NAMALWA (cell line): Measurements from ENCODE around the gene UNC93B1.

Source experiments
- DNase-seq: peaks from one replicate; pipeline ENCODE4 v3.0.0-alpha.2; 2015; ENCODE audit warnings: low spot score

UNC93B1 gene

DNA sequence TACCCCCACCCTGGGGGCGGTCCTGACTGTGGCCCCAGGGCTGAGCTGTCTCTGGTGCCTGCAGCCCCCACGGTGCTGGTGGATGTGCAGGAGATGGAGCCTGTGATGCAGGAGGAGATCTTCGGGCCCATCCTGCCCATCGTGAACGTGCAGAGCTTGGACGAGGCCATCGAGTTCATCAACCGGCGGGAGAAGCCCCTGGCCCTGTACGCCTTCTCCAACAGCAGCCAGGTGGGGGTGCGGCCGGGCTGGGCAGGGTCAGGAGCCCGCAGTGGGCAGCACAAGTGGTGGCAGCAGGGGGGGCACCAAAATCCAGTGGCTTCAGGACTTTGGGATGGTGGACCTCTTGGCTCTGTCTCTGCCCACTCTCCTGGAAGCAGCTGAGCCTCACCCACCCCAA lies 18.6 kb upstream of the UNC93B1 start:
- DNase-seq: no peak

DNA sequence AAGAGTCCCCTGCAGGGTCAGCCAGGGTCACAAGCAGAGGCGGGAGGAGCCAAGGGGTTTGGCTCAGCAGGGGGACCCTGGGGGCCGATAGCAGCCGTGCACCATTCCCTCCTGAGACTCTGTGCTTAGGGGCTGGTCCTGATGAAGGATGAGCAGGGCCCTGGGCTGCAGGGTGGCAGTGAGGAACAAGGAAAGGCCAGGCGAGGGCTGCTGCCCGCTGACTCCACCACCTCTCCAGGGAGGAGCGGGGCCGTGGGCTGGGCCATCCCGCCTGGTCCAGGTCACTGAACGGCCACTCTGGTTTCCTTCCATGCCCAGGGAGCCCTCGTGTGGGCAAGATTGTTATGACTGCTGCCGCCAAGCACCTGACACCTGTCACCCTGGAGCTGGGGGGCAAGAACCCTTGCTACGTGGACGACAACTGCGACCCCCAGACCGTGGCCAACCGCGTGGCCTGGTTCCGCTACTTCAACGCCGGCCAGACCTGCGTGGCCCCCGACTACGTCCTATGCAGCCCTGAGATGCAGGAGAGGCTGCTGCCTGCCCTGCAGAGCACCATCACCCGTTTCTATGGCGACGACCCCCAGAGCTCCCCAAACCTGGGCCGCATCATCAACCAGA lies 17.4 kb upstream of the UNC93B1 start:
- DNase-seq: no peak

DNA sequence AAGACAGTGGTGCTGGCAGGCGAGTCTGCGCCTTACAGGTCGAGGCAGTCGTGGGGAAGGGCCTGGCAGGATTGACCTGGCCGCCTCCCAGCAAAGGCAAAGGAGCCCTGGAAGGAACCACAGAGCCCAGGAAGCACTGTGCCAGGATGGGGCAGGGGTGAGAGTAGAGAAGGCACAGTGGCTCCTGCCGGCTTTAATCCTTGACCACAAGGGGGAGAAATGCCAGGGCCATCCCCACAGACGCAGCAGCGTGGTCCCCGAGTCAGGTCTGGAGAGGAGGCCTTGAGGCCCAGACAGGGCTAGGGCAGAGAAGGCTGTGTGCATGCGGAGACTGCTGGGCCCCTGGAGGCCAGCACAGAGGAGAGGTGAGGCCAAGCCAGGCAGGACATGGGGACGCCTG lies 16.7 kb upstream of the UNC93B1 start:
- DNase-seq: peak; percentile 43

DNA sequence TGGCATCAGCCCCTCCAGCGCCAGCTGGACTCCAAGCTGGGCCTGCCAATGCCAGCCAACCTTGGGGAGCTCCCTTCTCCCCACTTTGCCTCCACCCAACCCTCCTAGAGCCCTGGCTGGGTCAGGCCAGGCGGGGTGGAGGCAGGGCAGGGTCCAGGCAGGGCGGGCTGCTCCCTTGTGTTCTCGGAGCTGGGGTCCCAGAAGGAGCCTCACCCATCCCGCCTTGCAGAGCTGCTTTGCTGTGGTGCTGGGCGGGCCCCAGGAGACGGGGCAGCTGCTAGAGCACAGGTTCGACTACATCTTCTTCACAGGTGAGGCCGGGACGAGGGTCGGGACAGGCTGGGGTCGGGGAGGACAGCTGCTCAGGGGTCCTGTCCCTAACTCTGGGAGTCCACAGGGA lies 15.6 kb upstream of the UNC93B1 start:
- DNase-seq: no peak

DNA sequence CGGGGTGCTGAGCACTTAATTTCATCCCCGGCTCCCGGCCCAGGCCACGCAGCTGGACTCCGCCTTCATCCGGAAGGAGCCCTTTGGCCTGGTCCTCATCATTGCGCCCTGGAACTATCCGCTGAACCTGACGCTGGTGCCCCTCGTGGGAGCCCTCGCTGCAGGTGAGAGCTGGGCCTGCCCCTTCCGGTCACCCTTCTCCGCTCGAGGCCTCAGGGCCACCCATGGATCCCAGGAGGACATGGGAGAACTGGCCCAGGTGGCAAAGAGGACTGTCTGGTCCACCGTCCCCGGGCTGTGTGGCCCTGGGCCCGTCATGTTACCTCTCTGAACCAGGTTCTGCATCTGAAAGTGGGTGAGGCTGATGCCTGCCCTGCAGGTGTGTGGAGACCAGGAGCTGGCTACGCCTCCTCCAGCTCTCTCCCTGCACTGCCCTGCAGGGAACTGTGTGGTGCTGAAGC lies 14.9 kb upstream of the UNC93B1 start:
- DNase-seq: no peak

DNA sequence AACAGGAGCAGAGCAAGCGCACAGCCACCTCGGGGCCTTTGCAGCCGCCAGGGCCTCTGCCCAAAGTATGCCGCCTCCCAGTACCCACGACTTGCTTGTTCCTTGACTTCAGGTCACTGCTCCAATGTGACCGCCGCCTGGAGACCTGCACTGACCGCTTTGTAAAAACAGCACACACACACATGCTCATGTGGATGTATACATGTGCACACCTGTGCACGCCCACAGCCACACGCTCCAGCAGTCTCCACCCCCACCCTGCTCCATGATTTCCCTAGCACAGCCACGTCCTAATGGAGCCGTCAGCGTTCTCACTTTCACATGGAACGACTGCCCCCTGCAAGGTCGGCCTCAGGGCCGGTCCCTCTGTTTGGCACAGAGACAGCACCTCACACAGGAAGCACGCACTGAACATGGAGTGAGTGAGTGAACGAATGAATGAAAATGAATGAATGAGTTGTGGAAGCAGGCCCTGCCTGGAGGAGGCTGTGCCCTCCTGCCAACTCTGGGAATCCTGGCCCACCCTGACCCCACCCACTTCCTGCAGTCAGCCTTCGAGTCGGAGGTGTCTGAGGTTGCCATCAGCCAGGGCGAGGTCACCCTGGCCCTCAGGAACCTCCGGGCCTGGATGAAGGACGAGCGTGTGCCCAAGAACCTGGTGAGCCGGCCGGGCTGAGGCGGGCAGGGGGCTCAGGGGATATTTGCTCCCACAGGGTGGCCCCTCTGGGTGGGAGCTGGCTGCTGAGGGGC lies 14.3 kb upstream of the UNC93B1 start:
- no peak for DNase-seq

DNA sequence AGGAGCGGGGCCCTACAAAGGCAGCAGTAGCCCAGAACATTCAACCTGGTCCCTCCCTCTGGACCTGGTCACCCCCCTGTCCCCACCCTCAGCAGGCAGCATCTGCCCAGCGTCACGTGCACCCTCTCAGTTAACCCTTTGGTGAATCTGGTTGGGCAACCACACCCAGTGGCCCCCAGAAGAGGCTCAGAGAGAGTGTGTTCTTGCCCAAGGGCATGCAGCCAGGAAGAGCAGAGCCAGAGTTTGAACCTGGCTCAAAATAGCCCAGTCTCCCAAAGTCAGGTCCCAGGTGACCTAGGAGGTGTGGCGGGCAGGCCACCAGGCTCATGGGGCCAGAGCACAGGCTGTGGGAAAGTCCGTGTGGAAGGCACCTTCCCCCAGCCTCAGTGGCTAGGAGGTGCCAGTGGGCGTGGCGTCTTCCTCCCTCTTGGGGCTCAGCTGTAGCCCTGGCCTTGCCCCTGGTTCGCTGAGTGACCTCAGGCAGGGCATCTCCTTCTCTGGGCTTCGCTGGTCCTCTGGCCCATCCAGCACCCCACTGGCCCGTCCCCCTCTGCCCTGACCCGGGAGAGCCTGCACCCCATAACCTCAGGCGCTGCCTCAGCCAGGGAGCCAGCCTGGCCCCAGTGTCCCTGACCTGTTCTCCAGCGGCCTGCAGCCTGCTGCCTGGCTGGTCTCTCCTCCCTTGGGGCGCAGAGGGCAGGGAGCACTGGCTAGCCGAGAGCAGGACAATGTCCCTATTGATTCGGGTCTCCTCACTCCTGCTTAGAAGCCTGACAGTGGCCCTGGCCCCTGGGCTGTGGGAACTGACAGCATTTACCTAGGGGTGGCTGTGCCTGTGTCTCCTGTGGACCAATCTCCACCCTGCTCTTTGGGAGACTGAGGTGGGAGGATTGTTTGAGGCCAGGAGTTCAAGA lies 13.3 kb upstream of the UNC93B1 start:
- no peak for DNase-seq

DNA sequence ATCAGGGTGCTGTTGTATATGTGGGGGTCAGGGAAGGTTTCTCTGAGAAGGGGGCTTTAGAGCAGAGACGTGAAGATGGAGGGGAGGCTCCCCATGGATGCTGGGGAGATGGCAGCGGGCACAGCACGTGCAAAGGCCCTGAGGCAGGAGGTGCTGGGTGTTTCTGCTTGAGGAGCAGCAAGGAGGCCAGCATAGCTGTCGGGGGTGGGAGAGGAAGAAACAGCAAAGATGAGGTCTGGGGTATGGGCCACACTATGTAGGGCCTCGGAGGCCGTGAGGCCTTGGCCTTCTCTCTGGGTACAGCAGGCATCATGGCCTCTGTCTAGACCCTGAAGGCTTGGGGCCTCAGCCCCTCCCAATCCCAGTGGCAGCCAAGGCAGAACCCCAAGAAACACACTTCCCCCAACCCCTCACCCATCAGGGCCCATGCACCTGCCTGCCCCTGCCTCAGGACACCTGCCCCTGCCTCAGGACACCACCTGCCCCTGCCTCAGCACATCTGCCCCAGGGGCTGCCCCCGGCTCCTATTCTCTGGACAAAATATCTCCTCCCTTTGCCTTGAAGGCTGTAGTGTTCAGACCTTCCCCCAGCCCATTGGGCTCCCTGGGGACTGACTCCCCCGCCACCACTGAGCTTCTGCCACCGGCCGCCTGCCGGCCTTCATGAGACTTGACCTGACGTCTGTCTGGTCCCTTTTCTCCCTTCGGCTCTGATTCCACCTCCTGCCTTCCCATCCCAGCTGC lies 12.4 kb upstream of the UNC93B1 start:
- DNase-seq: peak; percentile 34

DNA sequence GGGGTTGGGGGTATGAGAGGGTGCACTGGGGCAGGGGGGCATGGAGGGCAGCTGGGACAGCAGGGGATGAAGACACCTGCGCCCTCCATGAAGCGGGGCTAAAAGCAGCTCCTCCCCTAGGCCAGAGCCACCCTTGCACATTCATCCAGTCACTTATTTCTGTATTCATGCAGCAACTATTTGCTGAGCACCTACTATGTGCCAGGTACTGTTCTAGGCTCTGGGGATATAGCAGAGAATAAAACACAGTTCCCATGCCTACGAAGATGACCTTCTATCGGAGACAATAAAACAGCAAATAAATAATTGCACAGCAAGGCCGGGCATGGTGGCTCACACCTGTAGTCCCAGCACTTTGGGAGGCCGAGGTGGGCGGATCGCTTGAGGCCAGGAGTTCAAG lies 11.6 kb upstream of the UNC93B1 start:
- DNase-seq: no peak

DNA sequence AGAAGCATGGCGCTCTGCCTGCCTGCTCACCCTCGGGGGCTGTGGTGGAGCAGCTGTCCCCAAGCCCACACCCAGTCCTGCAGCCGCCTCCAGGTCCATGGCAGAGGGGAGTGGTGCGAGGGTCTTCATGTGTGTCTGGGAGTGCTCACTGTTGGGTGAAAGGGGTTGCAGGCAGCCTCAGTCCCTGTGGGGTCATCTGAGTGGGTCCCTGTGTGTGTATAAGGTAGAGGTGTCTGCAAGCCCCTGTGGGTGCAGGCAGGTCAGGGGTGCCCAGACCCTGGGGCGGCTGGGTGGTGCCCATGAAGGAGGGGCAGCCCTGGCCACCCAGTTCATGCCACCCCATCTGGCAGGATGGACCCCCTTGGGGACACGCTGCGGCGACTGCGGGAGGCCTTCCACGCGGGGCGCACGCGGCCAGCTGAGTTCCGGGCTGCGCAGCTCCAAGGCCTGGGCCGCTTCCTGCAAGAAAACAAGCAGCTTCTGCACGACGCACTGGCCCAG lies 11.1 kb upstream of the UNC93B1 start:
- no peak for DNase-seq

DNA sequence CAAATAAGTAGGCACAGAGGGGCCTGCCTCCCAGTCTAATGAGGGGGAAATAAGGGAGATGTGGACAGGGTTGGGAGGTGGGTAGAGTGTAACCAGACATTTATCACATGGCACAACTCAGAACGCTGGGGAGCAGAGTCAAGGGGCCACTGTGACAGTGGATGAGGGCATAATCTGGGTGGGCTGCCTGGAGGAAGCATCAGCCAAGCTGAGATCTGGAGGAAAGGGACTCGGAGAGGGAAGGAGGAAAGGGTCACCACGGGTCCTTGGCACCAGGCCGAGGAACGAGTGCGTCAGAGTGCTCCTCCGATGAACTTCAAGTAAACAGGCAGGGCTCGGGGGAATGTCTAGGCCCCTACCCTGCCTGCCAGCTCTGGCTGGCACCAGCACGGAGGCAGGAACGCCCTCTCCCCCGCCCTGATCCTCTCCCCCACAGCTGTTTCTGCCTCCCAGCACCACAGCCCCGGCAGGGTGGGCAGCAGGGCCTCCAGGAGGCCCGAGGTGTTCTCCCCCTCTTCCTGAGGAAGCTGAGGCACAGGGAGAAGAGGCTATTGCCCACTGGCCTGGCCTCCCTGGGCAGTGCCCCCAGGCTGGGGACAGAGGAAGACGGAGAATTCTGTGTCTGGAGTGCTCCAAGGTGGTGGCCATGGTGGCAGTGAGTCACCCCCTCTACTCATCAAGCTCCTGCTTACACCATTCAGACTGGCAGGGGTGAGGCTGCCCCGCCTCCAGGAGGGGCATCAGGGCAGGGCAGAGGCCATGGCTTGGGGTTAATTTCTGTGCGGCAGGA lies 10.5 kb upstream of the UNC93B1 start:
- DNase-seq: no peak

DNA sequence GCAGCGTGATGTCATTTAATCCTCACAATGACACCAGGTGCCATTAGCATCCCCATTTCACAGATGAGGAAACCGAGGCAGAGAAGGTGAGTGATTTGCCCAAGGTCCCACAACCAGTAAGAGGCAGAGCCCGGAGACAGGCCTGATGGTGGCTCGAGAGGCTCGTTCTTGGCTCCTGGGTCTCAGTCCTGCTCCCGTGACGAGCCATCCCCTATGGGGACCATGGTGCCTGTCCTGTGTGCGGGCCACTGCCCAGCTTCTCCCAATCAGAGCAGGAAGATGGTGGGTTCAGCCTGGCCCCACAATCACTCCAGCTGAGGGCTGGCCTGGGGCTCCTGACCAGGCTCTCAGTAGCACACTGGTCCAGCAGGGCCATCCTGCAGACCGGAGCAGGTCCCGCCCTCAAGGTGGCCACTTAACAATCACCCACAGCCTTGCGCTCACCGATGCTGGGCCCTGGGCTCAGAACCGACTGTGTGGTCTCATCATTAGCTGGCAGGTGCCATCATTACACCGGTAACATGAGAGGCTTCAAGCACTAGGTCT lies 9.8 kb upstream of the UNC93B1 start:
- no peak for DNase-seq

DNA sequence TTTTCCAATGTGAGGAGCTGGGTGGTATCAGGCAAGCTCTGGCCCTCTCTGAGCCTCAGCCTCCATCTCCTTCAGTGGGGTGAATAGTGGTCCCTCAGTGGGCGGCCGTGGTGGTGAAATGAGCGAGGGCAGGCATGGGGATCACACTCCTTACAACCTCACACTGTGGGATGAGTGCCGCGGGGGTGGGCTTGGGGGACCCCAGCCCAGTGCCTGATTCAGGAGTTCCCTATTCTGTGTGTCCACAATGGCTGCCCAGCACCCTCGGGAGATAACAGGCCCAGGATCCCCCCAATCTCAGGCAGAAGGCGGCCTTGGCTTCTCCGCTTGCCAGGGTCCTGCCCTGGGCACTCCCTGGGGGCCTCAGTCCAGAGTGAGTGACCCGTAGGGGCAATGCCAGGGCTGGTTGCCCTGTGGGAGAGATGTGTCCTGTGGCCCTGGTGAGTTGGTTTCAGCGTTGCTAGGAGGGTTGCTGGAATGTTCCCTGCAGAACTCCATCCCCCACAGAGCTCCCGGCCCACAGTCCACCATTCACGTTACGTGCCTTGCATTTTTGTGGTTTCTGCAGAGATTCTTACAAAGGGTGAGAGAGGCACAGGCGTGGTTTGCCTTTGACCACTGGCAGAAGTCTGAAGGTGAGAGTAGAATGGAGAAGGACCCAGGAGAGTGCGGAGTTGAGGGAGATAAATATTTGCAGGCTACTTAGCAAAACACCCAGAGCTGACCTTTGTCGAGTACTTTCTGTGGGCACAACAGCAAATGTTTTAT lies 9.1 kb upstream of the UNC93B1 start:
- no peak for DNase-seq

DNA sequence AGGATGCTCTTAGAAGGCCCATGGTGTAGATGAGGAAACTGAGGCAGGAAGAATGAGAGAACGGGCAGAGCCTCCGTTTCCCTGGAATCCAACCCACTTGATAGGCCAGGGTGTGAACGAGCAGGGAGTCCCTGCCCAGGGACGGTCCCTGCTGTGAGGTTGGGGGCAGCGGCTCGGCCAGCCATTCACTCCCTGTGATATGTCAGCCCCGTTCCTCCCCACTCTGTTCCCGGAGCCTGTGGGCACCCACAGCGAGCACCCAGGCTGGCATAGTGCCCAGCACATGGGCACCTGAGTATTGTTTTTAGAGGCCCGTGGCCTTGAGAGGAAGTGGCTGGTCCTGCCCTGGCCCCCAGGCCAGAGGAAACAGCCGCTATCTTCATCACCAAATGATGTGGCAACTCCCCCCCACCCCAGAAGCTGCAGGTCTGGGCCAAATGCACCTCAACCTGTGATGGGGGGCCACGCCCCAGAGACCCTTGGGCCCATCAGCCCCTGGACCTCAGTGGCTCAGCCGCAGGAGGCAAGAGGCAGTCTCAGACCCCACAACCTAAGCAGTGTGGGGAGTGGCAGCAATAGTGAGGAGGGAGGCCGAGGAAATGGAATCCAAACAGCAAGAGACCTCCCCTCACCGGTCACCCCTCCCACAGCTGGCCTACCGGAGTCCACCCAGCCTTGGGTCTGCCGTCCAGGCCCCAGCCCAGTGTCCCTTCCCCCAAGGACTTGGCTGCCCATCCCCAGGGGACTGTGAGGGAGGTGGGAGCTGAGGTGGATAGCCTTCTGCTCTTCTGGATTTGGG lies 8.3 kb upstream of the UNC93B1 start:
- no peak for DNase-seq

DNA sequence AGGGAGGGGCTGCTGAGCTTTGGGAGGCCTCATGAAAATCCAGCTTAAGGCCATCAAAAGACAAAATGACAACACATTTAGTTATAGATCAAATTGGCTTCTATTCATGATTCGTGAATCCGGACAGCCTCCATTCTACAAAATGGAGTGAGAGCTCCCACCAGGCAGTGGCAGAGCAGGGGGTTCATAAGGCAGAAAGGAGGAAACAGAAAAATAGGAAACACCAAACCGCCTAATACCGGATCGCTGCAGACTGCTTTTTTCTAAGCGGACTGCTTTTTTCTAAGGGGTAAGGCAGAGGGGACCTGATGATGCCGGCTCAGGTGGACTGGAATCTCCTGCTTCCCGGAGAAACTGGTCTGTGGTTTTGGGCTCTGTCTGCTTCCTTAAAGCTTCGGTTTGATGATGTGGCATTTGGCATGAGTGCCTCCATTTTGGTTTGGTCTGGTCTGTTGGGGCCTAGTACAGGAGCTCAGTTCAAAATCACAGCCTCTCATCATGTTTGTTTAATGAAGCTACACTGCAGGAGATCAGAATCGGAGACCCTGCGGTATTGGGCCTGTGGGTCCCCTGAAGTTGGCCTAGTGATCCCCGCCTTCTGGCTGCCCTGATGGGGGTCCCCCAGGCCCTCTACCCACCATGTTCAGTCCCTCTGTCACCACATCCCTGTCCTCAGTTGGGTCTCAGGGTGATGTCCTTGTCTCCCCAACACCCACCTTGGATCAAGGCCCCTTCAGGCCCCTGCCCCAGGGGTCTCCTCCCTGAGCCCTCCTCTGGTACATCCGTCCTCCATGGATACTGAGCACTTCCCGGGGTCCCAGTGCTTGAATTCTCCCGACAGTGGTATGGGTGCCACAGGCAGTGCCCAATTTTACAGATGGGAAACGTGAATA lies 7.4 kb upstream of the UNC93B1 start:
- no peak for DNase-seq

DNA sequence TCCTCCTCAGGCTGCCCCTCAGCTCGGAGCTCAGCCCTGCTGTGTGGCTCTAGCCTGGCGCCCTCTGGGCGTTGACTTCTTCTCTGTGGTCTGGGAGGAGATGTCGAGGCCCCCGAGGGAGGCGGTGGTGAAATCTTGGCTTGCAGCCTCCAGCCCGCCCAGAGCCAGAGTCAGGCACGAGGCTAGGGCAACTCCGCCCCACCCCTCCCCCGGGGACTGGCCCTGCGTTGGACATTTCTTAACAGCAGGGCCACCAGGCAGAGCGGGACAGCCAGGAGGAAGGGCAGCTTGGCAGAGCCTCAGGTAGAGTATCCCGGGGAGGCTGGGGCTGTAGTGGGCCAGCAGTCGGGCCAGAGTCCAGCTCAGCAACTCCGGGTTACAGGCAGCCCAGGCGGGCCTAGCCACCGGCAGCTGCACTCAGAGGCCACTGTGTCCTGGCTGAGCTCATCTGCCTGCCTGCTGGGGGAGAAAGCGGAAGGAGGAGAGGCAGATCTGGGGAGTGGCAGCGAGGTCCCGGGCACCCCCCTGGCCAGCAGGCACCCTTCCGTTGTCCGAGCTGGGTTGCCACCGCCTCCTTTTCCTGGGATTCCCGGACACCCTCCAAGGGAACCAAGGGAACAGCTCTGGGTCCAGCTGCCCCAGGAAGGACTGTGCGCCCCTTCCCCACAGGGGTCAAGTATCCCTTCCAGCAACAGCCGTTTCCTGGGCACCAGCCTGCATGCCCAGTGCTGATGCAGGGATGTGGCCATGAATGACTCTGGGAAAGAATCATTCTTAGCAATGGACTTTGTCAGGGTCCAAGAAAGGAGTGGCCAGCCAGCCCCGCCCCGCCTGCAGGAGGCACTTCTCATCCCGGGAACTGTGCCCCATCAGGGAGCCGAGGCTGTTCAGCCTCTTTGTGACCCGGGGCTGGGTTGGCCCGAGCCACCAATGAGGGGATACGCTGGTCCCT lies 6.5 kb upstream of the UNC93B1 start, which contains the start of gene ALDH3B1:
ALDH3B1 (plus strand) TSS at position 238 of the 952 bp plus-strand sequence. CDS start 4,971 bp downstream, outside the sequence.
- DNase-seq: peak; percentile 64
